NCI-H748 (cell line): ENCODE results near the gene KIF3B.
"Not testable (repeated sequence)": the region's sequence is repeated elsewhere in the genome, so short reads cannot be mapped to it uniquely, and the experiment has no call there.

ENCODE experiments used
- DNase-seq: peaks from one replicate; lab custom pipeline; 2025; ENCODE audit not compliant: unreplicated experiment; lab: John Stamatoyannopoulos, UW

Gene KIF3B

DNA sequence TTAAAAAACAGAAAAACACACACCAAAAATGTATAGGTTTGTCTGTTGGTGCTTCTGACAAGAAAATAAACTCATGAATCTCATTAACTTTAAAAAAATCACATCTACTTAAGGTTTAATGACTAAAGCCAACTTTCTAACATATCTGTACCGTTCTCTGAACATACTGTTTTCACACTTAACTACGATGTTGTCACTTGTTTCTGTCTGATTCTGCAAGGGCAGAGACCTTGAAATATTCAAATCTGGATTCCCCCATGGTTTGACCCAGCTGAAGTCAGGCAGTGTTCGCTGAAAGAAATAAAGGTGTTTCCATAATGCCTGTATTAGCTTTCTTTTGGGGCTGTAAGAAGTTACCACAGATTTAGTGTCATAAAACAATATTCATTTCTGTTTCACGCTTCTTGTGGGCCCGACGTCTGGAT lies 78.0 kb downstream of the KIF3B start:
- no peak for DNase-seq

DNA sequence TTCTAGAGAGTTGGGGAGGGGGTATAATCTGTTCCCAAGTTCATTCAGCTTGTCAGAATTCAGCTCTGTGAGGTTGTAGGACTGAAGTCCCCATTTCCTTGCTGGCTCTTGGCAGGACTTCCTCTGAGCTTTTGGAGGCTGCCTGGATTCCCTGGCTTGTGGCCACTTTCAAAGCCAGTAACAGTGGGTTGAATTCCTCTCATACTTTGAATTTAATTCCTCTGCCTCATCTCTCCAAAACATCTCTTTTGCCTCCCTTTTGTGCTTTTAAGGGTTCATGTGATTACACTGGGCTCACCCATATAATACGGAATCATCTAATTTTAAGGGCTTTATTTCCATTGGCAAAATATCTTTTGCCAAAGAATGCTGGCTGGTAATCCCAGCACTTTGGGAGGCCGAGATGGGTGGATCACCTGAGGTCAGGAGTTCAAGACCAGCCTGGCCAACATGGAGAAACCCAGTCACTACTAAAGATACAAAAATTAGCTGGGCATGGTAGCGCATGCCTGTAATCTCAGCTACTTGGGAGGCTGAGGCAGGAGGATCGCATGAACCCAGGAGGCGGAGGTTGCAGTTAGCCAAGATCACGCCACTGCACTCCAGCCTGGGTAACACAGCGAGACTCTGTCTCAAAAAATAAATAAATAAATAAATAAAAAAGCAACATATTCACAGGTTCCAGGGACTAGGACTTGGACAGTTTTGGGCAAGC lies 78.6 kb downstream of the KIF3B start:
- not testable (repeated sequence) for DNase-seq

DNA sequence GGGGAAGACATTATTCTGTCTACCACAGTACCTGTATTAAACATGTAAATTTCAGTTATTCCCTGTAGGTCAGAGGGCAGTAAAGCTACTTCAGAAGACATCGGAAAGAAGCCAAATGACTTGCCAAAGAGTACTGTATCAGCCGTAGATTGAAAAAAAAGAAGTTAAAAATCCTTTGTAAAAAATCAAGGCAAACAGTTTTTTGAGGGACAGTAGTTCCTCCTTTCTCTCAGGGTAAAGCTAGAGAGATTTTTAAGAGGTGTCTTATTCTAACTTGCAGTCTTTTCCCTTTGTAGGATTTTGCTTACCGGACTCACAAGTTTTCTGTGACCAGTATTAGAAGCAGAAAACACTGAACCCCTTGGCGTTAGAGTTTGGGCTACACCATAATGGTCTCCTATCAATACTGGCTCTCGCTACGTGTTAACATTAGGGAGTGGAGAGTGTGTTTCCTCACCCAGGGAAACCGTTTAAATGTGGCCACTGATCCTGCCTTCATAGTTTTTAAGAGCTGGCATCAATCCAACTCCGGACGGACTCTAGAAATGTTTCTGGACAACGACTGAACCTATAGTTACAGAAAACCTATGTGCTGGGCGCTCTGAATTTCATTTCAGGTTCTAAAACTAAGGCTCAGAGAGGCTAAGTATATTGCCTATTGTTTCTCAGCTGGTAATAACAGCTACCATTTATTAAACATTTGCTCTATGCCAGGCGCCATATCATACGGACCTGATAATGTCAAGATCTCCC lies 79.3 kb downstream of the KIF3B start:
- peak; percentile 47 for DNase-seq

DNA sequence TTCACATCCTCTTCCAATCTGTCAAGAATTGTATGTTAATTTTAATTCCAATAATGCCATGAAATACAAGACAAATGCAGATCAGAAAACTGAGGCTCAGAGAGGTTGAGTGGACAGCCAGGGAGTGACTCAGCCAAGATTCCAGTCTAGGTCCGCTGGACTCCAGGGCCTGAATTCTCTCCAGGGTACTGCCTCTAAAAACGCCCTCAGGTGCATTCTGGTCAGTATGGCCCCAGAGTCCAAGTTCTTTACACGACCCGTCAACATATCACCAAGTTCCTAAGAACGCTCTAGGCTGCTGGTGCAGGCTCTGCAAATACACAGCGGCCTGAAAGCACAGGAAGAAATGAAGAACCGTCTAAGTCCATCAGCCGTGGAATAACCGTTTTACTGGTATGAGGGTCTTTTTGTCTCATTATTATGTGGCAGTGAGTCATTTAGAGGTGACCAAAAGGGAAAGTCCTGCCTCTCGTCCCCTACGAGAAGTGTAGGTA lies 80.0 kb downstream of the KIF3B start:
- peak; percentile 75 for DNase-seq

DNA sequence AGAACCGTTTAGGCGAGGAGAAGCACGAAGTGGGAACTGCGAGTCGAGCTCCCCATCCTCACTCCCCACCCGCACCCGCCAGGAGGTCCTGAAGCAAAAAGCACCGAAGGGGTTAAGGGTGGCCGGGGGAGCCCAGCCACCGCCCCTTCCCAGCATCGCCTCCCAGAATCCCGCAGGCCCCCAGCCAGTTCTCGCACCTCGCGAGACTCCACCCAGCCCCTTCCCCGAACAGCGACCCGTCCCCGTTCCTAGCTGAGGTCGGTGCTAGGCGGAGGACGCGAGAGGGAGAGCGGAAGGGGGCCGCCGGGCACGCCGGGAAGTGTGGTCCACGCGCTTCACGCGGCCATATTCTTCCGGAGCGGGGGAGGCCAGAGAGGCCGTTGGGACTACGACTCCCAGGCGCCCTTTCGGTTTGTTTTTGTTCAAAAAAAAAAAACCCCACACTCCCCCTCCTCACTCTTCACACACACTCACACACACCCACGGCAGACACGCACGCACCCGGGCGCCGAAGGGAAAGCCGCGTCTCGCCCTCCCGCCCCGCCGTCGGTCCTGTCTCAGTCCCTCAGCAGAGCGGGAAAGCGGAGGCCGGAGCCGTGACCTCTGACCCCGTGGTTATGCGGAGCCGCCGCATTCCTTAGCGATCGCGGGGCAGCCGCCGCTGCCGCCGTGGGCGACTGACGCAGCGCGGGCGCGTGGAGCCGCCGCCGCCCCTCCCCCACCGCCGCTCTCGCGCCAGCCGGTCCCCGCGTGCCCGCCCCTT lies 80.6 kb downstream of the KIF3B start, which contains the start of gene ASXL1:
TSS of gene ASXL1 (plus strand) at position 463 of the 763 bp plus-strand sequence. CDS start 445 bp downstream, outside the sequence.
- DNase-seq, result peak; percentile 99

DNA sequence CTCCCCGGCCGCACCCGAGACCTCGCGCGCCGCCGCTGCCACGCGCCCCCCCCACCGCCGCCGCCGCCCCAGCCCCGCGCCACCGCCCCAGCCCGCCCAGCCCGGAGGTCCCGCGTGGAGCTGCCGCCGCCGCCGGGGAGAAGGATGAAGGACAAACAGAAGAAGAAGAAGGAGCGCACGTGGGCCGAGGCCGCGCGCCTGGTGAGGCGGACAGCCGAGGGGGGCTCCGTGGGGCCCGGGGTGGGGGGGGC lies 81.1 kb downstream of the KIF3B start:
- no peak for DNase-seq

DNA sequence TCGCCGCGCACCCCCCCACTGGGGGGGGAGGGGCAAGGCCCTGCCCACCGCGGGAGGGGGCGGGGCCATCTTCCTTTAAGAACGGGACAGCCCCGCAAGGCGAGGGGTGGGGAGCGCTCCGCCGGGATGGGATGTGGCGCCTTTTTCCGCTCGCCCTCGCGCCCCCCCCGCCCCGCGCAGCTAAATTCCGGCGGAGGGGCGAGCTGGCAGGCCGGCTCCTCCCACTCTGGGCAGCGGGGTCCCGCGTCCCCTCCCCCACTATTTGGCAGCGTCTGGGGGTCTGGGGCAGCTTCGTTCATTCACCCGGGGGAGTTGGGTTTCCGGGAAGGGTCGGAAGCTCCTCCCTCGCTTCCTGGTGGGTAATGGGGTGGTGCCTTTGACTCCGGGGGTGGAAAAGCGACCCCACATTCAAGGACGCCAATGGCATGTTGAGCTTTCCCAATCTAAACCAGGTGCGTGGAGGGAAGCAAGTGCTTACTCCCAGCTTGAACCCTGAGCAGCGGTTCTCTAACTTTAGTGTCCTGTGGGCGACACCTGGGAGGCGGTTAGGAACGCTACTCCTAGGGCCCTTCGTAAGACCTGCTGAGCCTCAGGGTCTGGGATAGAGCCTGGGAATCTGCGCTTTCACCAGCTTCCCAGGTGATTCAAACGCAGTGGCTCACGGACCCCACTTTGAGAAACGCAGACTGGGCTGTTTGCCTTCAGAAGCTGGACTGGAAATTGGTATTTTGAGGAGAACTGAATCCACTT lies 81.6 kb downstream of the KIF3B start:
- DNase-seq, result peak; percentile 62

DNA sequence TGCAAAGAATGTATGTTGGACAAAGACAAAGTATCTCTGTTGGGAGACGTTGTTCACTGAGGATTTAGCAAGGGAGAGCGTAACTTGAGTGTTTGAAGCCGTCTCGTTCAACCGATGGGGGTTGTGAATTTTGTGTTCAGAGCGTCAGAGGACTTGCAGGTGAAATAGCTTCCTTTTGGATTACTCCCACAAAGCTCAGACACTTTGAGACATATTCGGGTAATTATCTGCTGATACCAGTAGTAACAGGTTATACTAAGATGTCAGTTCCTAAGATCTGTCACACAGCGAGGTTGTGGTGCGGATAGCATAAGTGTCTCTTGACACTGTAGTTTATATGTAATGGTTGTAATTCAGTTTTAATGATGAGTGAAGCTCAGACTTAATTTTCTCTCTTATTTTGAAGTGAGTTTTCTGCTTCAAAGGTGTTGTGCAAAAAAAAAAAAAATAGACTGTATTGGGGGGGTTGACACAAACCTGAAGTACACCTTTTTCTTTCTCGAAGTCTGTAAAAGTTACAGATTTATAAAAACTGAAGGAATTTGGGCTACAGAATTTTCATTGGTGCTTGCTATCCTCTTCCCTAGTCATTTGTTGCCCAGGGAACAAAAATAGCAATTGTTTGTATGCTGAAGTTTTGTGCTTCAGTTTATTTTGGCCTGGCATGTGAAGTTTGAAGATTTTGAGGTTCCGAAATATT lies 82.3 kb downstream of the KIF3B start:
- DNase-seq, result no peak

DNA sequence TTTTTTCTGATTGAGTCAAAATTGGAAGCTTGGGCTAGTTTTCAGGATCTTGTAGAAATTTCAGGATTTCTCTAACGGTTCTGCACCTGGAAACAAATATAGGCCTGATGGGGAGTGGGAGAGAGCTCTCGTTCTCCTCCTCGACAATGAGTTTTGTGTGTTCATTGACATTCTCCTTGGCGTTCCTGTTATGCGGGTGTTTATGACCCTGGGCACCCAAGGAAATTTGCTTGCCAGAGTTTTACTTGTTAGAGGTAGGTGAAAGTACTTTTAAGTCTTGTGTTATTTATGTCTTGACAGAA lies 82.8 kb downstream of the KIF3B start:
- DNase-seq, result no peak

DNA sequence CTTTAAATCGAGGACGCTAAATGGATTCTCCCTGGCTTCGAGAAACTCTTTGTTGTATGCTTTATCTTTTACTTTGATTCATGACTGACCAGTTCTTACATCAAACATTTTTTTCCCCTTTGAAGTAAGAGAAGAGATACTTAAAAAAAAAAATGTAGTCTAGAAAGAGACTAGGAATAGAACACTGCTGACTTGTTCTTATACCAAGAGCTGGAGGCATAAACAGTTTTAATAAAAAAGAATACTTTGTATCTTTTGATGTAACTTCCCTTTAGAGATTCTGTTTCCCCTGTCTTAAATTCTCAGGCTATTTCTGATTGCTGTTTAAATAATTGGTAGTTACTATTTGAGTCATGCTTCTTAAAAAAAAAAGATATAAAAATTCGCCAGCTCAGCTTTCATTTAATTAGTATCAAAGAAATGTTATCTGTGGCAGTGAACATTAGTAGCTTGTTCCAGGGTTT lies 85.5 kb downstream of the KIF3B start:
- no peak for DNase-seq

DNA sequence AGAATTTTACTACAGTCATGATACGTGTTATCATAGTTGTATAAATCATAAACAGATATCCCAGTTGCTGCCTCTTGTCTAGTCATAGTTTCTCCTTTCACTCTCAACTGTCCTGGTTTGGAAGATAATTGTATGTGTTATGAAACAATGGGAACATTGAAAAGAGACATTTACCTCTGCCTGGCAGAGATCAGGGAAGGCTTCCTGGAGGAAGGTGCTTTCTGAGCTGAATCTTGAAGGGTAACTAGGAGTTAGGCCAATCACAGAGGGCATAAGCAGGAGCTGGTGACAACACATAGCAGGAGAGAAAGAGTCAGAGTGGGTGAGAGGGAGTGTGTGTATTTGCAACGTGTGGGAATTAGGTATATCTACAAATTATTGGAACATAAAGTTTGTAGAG lies 86.0 kb downstream of the KIF3B start:
- DNase-seq, result no peak

DNA sequence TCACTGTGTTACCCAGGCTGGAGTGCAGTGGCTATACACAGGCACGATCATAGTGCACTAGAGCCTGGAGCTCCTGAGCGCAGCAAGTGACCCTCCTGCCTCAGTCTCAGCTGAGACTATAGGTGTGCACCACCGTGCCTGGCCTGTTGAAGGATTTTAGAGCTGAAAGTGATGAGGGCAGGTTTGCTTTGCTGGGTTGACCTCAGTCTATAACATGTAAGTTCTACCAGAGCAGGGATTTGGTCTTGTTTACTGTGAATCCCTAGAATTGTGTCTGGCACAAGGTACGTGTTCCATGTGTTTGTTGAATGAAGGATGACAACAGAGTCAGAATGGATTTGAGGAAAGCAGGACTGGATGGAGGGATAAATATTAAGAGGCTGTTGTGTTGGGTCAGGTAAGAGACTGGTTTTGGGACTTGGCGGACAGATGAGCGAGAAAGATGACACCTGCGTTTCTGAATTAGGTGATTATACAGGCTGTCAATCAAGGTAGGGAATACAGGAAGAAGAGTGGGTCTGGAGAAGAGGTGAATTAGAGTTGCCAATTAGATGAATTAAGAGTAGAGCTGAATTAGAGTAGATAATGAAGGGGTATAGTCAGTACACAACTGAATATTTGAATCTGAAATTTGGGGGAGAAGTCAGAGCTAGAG lies 87.2 kb downstream of the KIF3B start:
- DNase-seq, result peak; percentile 27

DNA sequence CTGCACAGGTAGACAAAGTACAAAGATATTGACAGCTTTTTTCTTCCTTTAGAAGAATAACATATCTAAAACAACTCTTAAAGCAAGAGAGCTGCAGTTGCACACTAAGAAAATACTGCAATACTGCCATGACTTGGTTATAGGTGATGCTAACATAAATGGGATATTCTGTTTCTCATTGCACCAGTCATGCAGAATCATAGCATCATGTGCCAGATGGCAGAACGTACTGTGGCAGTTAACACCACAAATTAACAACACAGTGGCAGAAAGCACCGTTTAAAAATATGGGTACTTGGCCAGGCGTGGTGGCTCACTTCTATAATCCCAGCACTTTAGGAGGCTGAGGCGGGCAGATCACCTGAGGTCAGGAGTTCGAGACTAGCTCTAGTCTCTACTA lies 88.1 kb downstream of the KIF3B start:
- no peak for DNase-seq

DNA sequence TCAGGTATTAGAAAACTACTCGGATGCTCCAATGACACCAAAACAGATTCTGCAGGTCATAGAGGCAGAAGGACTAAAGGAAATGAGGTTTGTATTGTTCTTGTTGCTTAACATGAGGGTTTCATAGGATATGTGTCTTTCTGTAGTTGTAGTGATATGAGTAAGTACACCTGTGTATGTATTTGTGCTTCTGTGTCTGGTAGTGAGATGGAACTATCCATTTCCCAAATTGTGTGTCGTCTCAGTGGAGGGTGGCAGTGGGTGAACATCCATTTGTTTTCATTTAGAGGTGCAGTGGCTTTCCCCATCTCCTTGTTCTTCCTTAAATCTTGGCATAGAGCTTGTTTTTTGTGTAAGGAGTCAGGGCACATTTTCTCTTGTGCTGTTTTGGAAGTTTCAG lies 88.9 kb downstream of the KIF3B start:
- DNase-seq, result no peak

DNA sequence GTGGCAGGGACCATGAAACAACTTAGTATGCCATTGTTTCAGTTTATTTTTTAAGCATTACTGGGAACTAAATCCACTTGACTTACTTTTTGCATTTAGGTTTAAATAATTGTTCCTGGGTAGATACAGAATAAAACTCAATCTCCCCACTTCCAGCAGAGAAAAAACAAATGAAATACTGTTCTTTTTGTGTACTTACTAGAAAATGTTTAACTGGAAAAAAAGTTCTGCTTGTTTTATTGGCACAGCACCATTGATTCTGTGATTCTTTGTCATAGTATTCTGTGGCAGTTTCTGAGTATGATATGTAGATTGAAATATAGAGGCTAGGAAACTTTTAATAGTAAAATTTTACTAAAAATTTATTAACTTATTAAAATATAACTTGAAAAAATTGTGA lies 90.9 kb downstream of the KIF3B start:
- no peak for DNase-seq

DNA sequence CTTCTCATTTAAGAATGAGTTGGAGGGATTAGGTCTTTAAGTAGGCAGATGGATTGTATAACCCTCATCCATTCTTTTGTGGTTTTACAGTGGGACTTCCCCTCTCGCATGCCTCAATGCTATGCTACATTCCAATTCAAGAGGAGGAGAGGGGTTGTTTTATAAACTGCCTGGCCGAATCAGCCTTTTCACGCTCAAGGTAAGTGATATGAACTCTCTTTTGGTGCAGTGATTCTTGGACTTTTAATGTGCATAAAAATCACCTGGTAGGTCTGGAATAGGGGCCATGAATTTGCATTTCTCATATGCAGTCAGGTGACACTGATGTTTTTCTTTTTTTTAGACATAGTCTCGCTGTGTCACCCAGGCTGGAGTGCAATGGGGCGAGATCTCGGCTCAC lies 91.5 kb downstream of the KIF3B start:
- no peak for DNase-seq

DNA sequence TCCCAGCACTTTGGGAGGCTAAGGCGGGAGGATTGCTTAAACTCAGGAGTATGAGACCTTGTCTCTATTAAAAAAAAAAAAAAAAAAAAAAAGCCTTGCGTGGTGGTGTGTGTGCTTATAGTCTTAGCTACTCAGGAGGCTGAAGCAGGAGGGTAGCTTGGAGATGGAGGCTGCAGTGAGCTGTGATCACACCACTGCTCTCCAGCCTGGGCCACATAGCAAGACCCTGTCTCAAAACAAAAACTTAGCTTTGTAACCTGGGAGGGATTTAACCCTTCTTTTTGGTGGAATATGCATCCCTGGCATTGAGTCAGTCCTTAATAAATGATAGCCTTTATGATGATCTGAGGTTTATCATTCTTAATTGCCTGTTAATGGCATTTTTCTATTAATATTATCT lies 93.4 kb downstream of the KIF3B start:
- no peak for DNase-seq

DNA sequence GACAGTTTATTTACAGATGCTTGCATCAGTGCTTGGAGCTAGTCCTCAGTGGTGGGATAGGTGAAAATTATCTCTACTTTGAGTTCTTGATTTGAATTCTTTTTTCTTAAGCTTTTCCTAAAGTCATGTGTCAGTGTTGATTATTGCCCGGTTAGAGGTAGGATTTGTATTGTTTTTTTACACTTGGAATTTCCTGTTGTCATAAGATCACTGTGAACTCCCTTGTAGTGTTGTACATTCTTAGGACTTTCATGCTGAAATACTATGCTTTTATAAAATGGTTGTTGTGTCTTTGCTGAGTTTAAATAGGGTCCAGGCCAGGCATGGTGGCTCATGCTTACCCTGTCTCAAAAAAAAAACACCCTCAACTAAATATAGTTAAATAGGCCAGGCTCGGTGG lies 101.0 kb downstream of the KIF3B start:
- DNase-seq, result no peak

DNA sequence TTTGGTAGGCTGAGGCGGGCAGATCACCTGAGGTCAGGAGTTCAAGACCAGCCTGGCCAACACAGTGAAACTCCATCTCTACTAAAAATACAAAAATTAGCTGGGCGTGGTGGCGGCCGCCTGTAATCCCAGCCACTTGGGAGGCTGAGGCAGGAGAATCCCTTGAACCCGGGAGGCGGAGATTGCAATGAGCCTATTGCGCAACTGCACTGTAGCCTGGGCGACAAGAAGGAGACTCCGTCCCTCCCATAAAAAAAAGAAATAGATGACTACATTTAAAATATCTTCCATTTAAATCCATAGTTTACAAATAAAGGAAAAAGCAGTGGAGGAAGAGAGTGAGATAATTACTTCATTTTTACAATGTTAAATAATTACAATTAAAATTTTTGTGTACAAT lies 102.6 kb downstream of the KIF3B start:
- DNase-seq, result not testable (repeated sequence)

DNA sequence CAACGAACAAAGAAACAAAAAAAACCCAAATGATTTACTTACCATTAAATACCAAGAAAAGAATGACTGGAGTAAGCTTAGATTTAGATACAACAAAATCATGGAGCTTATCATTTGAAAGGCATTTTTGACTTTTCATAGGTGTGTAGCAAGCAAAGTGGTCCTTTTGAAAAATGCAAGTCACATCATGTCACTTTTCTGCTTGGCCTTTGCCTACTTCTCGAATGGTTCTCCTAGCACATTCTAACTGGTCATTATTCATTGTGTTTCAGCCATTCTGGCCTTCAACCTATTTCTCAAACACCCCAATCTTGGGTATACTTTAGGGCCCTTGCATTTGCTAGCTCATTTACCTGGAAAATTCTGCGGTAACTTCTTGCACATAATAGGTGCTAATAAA lies 103.3 kb downstream of the KIF3B start:
- no peak for DNase-seq
